CD14-positive monocyte (primary cell): ENCODE measurements around the gene NXPH1. TPM values are rescaled to one million over a fixed set of nuclear protein-coding genes. Genes with fewer than 3 reads are reported as not detected.

Experiments
- DNase-seq, 3 donors: peaks; one replicate each; pipeline ENCODE4 v3.0.0-alpha.2; 2011 to 2022
- H2AFZ ChIP-seq: 2 replicates; pipeline ENCODE4 v1.6.0; 2012; ENCODE audit warnings: mild to moderate bottlenecking, low read depth, low read length, inconsistent platforms; ENCODE audit not compliant: insufficient read depth, poor library complexity, severe bottlenecking
- H3K27ac ChIP-seq, 2 donors: 1 replicate in 1 of 2; 2 replicates in 1 of 2; pipeline ENCODE4 v1.5.1; 2012 to 2013; ENCODE audit warnings: low read length in 2 of 2, control low read depth in 1 of 2, inconsistent platforms in 1 of 2, low read depth in 1 of 2, mild to moderate bottlenecking in 1 of 2
- H3K27me3 ChIP-seq, 2 donors: one replicate each; pipeline versions ENCODE4 v1.6.0 to v1.6.1; 2011 to 2013; ENCODE audit warnings: low read length in 2 of 2; ENCODE audit not compliant: control insufficient read depth in 2 of 2, insufficient read depth in 2 of 2
- H3K36me3 ChIP-seq, 2 donors: replicated peaks in 1 of 2; 1 replicate in 1 of 2; 2 replicates in 1 of 2; pipeline versions ENCODE4 v1.5.1 to v1.6.1; 2012 to 2013; ENCODE audit warnings: low read length in 2 of 2, control low read depth in 1 of 2, inconsistent platforms in 1 of 2, mild to moderate bottlenecking in 1 of 2; ENCODE audit not compliant: insufficient read depth in 2 of 2, control insufficient read depth in 1 of 2
- H3K4me1 ChIP-seq, 2 donors: 1 replicate in 1 of 2; 2 replicates in 1 of 2; pipeline versions ENCODE4 v1.5.1 to v1.6.1; 2012 to 2013; ENCODE audit warnings: low read length in 2 of 2, control low read depth in 1 of 2, inconsistent platforms in 1 of 2, mild to moderate bottlenecking in 1 of 2, moderate library complexity in 1 of 2; ENCODE audit not compliant: insufficient read depth in 2 of 2, control insufficient read depth in 1 of 2
- H3K4me2 ChIP-seq: replicated peaks from 2 replicates; pipeline ENCODE3; 2012; ENCODE audit warnings: low read length, moderate library complexity, mild to moderate bottlenecking; ENCODE audit not compliant: poor library complexity, severe bottlenecking; ENCODE audit errors: extremely low read depth
- H3K4me3 ChIP-seq, 3 experiments: fragments of 200-600 bp in 1 of 3; sonication (generic) in 1 of 3; replicated peaks in 1 of 3; 1 replicate in 2 of 3; 2 replicates in 1 of 3; pipeline ENCODE4 v1.5.1; 2011 to 2013; ENCODE audit warnings: low read length in 3 of 3, mild to moderate bottlenecking in 3 of 3, control low read depth in 2 of 3, low read depth in 2 of 3, inconsistent platforms in 1 of 3, moderate library complexity in 1 of 3
- H3K79me2 ChIP-seq: 2 replicates; pipeline ENCODE4 v1.6.0; 2012; ENCODE audit warnings: mild to moderate bottlenecking, control low read depth, inconsistent platforms, low read length, moderate library complexity; ENCODE audit not compliant: insufficient read depth
- H3K9ac ChIP-seq: 2 replicates; pipeline ENCODE4 v1.6.0; 2017; ENCODE audit warnings: low read length, mild to moderate bottlenecking; ENCODE audit not compliant: insufficient read depth, poor library complexity, severe bottlenecking
- H3K9me3 ChIP-seq, 2 donors: replicated peaks in 1 of 2; 1 replicate in 1 of 2; 2 replicates in 1 of 2; pipeline versions ENCODE4 v1.5.1 to v1.6.1; 2012 to 2013; ENCODE audit warnings: low read length in 2 of 2, control low read depth in 1 of 2; ENCODE audit not compliant: control insufficient read depth in 1 of 2, insufficient read depth in 1 of 2
- H4K20me1 ChIP-seq: 2 replicates; pipeline ENCODE4 v1.6.0; 2012; ENCODE audit warnings: mild to moderate bottlenecking, low read length, control low read depth, moderate library complexity; ENCODE audit not compliant: insufficient read depth
- H3K27ac Mint-ChIP-seq, 7 donors: one replicate each; pipeline ENCODE4 v1.8.0; 2020; ENCODE audit warnings: mild to moderate bottlenecking in 7 of 7, mixed read lengths in 7 of 7, moderate library complexity in 6 of 7, inconsistent platforms in 2 of 7
- H3K27me3 Mint-ChIP-seq, 3 donors: one replicate each; pipeline ENCODE4 v1.8.0; 2021 to 2022; ENCODE audit warnings: low read depth in 3 of 3, mild to moderate bottlenecking in 3 of 3, mixed read lengths in 3 of 3, moderate library complexity in 3 of 3, inconsistent platforms in 1 of 3
- H3K36me3 Mint-ChIP-seq, 2 donors: one replicate each; pipeline ENCODE4 v1.8.0; 2020; ENCODE audit warnings: mixed read lengths in 2 of 2, inconsistent platforms in 1 of 2, mild to moderate bottlenecking in 1 of 2
- H3K4me1 Mint-ChIP-seq: one replicate; pipeline ENCODE4 v1.8.0; 2020; ENCODE audit warnings: mild to moderate bottlenecking, mixed read lengths
- H3K4me3 Mint-ChIP-seq, 2 donors: one replicate each; pipeline ENCODE4 v1.8.0; 2020; ENCODE audit warnings: mild to moderate bottlenecking in 2 of 2, mixed read lengths in 2 of 2, moderate library complexity in 1 of 2
- H3K9me3 Mint-ChIP-seq, 7 donors: one replicate each; pipeline ENCODE4 v1.8.0; 2020 to 2022; ENCODE audit warnings: mixed read lengths in 7 of 7, mild to moderate bottlenecking in 6 of 7, moderate library complexity in 6 of 7, inconsistent platforms in 2 of 7
- CTCF ChIP-seq: fragments of 200-600 bp; IDR thresholded peaks from one replicate; pipeline ENCODE4 v1.8.0; 2022; ENCODE audit warnings: antibody characterized with exemption, mild to moderate bottlenecking
- WGBS: methylation state at CpG from one replicate; pipeline ENCODE4 v1.1.5; 2013; ENCODE audit warnings: missing lambda C conversion rate; ENCODE audit not compliant: insufficient coverage; 5-methylcytosine and 5-hydroxymethylcytosine counted together
- intact Hi-C, 2 donors: fragments of 100-400 bp; cut with micrococcal nuclease; formaldehyde crosslinking; loops; one replicate each; pipeline versions ENCODE4 v1.15.0 to v1.15.1; 2023
- polyA plus RNA-seq, 3 donors: library from polyadenylated mRNA; depleted of rRNA in 1 of 3; unstranded in 2 of 3; stranded (reverse) in 1 of 3; fragments of 300-500 nt in 2 of 3; fragments of >200 nt in 1 of 3; fragmentation: Illumina TruSeq in 2 of 3; gene quantifications; 1 replicate in 2 of 3; 2 replicates in 1 of 3; pipeline ENCODE4 v1.2.3, GENCODE V29; 2012 to 2021

Gene NXPH1
- polyA plus RNA-seq, 3 donors: not detected

DNA sequence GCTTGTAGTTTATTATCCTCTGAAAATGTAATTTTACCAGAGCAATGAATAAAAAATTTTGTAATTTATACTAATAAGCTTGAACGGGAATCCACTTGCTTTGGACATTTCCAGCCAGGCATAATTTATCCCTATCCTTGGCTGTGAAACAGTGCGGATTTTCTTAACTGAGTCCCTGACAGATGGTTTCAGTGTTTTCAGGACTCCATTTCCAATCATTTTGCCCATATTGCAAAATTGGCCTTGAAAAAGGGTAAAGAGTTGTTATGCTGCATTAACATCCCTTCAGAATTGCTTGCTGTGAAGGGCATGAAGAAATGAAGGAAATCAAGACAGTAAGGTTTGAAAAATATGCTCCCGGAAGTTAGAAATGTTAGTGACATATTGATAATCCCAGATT is 57.7 kb downstream of the NXPH1 start:
- H3K9me3 Mint-ChIP-seq: peaks cover 0 to 3% (median 0%) of the 10 kb centered on the region in 7 donors
- no CpG with 5 or more reads among the region's 3 CpGs for WGBS
- H3K27me3 Mint-ChIP-seq: no peaks in the 10 kb centered on the region
- Histone ChIP-seq H4K20me1 (no peaks in the 10 kb centered on the region), H3K4me1 (no peaks in the 10 kb centered on the region), H3K36me3 (no peaks in the 10 kb centered on the region), H3K27me3 (no peaks in the 10 kb centered on the region), H3K4me2 (no peak overlapping the region), H3K9ac (no peak overlapping the region), H3K79me2 (no peaks in the 10 kb centered on the region), H3K4me3 (no peak overlapping the region), H3K27ac (no peak overlapping the region), H3K9me3 (peaks cover 0 to 5% of the 10 kb centered on the region in 2 donors), H2AFZ (no peak overlapping the region)
- H3K27ac Mint-ChIP-seq: no peak overlapping the region
- no peaks in the 10 kb centered on the region for H3K4me1 Mint-ChIP-seq
- H3K36me3 Mint-ChIP-seq: no peaks in the 10 kb centered on the region
- no peak for DNase-seq
- intact Hi-C loops: no loop called here
- H3K4me3 Mint-ChIP-seq: no peak overlapping the region
- no peak for TF ChIP-seq CTCF

GRCh38 chr7:8491544-8492489 is 58.4 kb downstream of the NXPH1 start:
- no peaks in the 10 kb centered on the region for H3K79me2 ChIP-seq
- DNase-seq: no peak
- no peak overlapping the region for H2AFZ ChIP-seq
- H3K36me3 ChIP-seq: no peaks in the 10 kb centered on the region
- intact Hi-C loops: no loop called here
- no peak overlapping the region for H3K4me2 ChIP-seq
- H3K27me3 Mint-ChIP-seq: no peaks in the 10 kb centered on the region
- no peaks in the 10 kb centered on the region for H3K27me3 ChIP-seq
- no peaks in the 10 kb centered on the region for H3K36me3 Mint-ChIP-seq
- WGBS: 90% methylated on average over 2 of the region's 8 CpGs
- H3K27ac ChIP-seq: no peak overlapping the region
- peaks cover 0 to 5% of the 10 kb centered on the region in 2 donors for H3K9me3 ChIP-seq
- peaks cover 0 to 3% (median under 1%) of the 10 kb centered on the region in 7 donors for H3K9me3 Mint-ChIP-seq
- no peak overlapping the region for H3K4me3 Mint-ChIP-seq
- H3K4me1 Mint-ChIP-seq: no peaks in the 10 kb centered on the region
- no peak overlapping the region for H3K9ac ChIP-seq
- no peaks in the 10 kb centered on the region for H4K20me1 ChIP-seq
- no peak overlapping the region for H3K4me3 ChIP-seq
- H3K4me1 ChIP-seq: no peaks in the 10 kb centered on the region
- no peak overlapping the region for H3K27ac Mint-ChIP-seq
- no peak for TF ChIP-seq CTCF
